Prostate gland (tissue), 2 donors: ENCODE measurements around the gene ZNF177. TPM values are rescaled to one million over a fixed set of nuclear protein-coding genes. Genes with fewer than 3 reads are reported as not detected.

Experiments
- DNase-seq: peaks from one replicate; pipeline ENCODE4 v3.0.0-alpha.2; 2019; ENCODE audit warnings: low spot score
- H3K27ac ChIP-seq, 2 donors: fragments of 200-600 bp; sonication (generic); 2 replicates each; pipeline ENCODE4 v1.5.1; 2017 to 2019
- H3K27me3 ChIP-seq: fragments of 200-600 bp; sonication (generic); replicated peaks from 2 replicates; pipeline ENCODE4 v1.5.1; 2019; ENCODE audit not compliant: insufficient read depth
- H3K36me3 ChIP-seq, 2 donors: fragments of 200-600 bp; sonication (generic); 1 replicate in 1 of 2; 2 replicates in 1 of 2; pipeline versions ENCODE4 v1.5.1 to v1.8.1; 2017 to 2019
- H3K4me1 ChIP-seq: fragments of 200-600 bp; sonication (generic); replicated peaks from 2 replicates; pipeline ENCODE4 v1.5.1; 2019
- H3K4me3 ChIP-seq, 2 donors: fragments of 200-600 bp; sonication (generic); 2 replicates each; pipeline ENCODE4 v1.5.1; 2017 to 2019
- H3K9me3 ChIP-seq: fragments of 200-600 bp; sonication (generic); 2 replicates; pipeline ENCODE4 v1.5.1; 2017
- POLR2A ChIP-seq: fragments of 450-650 bp; IDR thresholded peaks from one replicate; pipeline ENCODE4 v1.6.1; 2016; ENCODE audit warnings: antibody characterized with exemption, mild to moderate bottlenecking
- POLR2AphosphoS5 ChIP-seq: sonication (generic); formaldehyde crosslinking; IDR thresholded peaks from one replicate; pipeline ENCODE4 v1.6.1; 2017; ENCODE audit warnings: antibody characterized with exemption
- WGBS: methylation state at CpG from one replicate; pipeline ENCODE4 v1.1.5; 2018; 5-methylcytosine and 5-hydroxymethylcytosine counted together
- intact Hi-C: fragments of 100-400 bp; cut with DNase I; formaldehyde crosslinking; loops from one replicate; pipeline ENCODE4 v1.14.2; 2022
- total RNA-seq, 2 donors: library from RNA; depleted of rRNA; stranded (reverse); fragments of >200 nt; gene quantifications; one replicate each; pipeline ENCODE4 v1.1.0, GENCODE V29; 2016
- TF ChIP-seq, protein P1 (sequence below), 4 experiments: fragments of 200-600 bp in 2 of 4; fragments of 450-650 bp in 2 of 4; sonication (generic) in 2 of 4; IDR thresholded peaks; 1 replicate in 3 of 4; 2 replicates in 1 of 4; pipeline ENCODE4 v1.5.1; 2016 to 2019; ENCODE audit warnings: antibody characterized with exemption in 4 of 4, mild to moderate bottlenecking in 2 of 4, moderate library complexity in 2 of 4

The ZNF177 gene
- total RNA-seq, 2 donors from 2014 or later, result 7.1 to 8.1 TPM

- H3K4me3 ChIP-seq, result no peak overlapping the region
- H3K27me3 ChIP-seq, result no peaks in the 10 kb centered on the region
- intact Hi-C loops, result no loop called here
- H3K9me3 ChIP-seq, result no peaks in the 10 kb centered on the region
- H3K4me1 ChIP-seq, result no peaks in the 10 kb centered on the region
- H3K27ac ChIP-seq, result no peak overlapping the region
- DNase-seq, result no peak
- WGBS, result 98% methylated on average over 14 of the region's 14 CpGs
- no peak for TF ChIP-seq POLR2AphosphoS5
- TF ChIP-seq, protein P1, sequence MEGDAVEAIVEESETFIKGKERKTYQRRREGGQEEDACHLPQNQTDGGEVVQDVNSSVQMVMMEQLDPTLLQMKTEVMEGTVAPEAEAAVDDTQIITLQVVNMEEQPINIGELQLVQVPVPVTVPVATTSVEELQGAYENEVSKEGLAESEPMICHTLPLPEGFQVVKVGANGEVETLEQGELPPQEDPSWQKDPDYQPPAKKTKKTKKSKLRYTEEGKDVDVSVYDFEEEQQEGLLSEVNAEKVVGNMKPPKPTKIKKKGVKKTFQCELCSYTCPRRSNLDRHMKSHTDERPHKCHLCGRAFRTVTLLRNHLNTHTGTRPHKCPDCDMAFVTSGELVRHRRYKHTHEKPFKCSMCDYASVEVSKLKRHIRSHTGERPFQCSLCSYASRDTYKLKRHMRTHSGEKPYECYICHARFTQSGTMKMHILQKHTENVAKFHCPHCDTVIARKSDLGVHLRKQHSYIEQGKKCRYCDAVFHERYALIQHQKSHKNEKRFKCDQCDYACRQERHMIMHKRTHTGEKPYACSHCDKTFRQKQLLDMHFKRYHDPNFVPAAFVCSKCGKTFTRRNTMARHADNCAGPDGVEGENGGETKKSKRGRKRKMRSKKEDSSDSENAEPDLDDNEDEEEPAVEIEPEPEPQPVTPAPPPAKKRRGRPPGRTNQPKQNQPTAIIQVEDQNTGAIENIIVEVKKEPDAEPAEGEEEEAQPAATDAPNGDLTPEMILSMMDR (IDR thresholded peaks at IDR 0.05), result no peak
- no peak for TF ChIP-seq POLR2A
- peaks cover 26 to 44% of the 10 kb centered on the region in 2 donors for H3K36me3 ChIP-seq
Observed at GRCh38 chr19:9413240-9413954, 50.6 kb downstream of the ZNF177 start.

DNA sequence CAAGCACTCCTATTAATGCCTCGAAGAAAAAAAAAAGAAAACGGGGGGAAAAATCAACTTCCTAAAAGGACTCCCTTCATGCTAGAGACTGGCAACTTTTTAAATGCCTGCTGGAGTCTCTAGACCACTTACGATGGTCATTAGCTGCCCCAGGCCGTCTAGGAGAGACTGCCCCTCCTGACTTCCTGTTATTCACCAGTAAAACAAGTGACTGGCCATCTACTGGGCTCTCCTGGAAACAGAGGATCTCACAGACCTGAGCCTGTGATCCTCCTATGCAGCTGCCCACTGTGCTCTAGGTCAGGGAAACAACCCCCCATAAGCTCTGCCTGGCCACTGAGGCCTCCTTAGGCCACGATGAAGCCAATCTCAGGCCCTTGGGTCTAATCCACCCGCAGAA lies 65.1 kb downstream of the ZNF177 start:
- H3K27ac ChIP-seq, result no peak overlapping the region
- intact Hi-C loops, result no loop called here
- peaks cover 5% of the 10 kb centered on the region in 2 donors for H3K36me3 ChIP-seq
- DNase-seq, result no peak
- H3K4me3 ChIP-seq, result no peak overlapping the region
- H3K4me1 ChIP-seq, result no peaks in the 10 kb centered on the region
- no peaks in the 10 kb centered on the region for H3K9me3 ChIP-seq
- WGBS, result 83% methylated on average over 6 of the region's 6 CpGs
- H3K27me3 ChIP-seq, result no peaks in the 10 kb centered on the region
- TF ChIP-seq POLR2AphosphoS5, result no peak
- TF ChIP-seq, protein P1 (IDR thresholded peaks at IDR 0.05), result no peak
- TF ChIP-seq POLR2A, result no peak

DNA sequence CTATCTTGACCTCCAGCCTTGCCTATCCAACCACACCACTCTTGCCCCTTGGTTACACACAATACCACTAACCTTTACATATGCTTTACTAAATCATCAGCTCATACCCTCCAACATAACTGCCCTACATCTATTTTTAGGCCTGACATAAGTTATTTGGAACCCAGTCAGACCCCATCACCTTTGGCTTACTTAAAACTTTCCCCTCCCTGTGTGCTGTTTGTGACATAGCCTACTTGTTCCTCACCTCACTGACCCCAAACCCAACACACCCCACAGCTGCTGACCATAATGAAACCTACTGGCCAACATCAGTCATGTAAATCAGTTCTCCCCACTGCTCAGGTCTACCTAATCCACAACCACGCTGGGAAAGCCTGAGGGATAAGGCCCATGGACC lies 67.6 kb downstream of the ZNF177 start:
- H3K4me1 ChIP-seq, result peaks cover 3% of the 10 kb centered on the region
- no peak overlapping the region for H3K4me3 ChIP-seq
- intact Hi-C loops, result loop anchor here (10.0 kb wide), 4 partner anchors 104 to 364 kb away; partner anchors contain the start of genes ZNF426 and ZNF559
- no peaks in the 10 kb centered on the region for H3K27me3 ChIP-seq
- H3K27ac ChIP-seq, result no peak overlapping the region
- WGBS, result 100% methylated on average over 1 of the region's 1 CpG
- no peak for DNase-seq
- TF ChIP-seq POLR2A (no peak), POLR2AphosphoS5 (no peak)
- TF ChIP-seq, protein P1 (IDR thresholded peaks at IDR 0.05), result no peak
- peaks cover 5% of the 10 kb centered on the region in 2 donors for H3K36me3 ChIP-seq
- no peaks in the 10 kb centered on the region for H3K9me3 ChIP-seq

DNA sequence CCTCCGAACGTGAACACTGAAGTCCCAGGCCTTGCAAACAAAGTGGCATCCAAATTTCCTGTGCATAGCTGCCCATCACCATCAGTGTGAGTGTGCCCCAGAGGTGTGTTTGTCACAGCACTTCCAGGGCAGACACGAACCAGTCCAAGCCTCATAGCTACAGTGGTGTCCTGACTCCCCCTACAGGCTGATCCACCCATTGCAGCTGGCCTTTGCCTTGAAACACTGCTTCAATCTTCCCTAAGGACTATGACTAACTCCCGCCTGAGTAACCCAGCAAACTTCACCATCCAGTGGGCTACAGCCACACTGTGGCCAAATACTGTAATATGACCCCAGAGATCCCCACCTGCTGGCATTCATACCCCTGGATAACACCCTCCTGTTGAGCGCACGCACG lies 68.7 kb downstream of the ZNF177 start:
- intact Hi-C loops, result loop anchor here (10.0 kb wide), 4 partner anchors 103 to 363 kb away; partner anchors contain the start of genes ZNF426 and ZNF559
- 85% methylated on average over 7 of the region's 7 CpGs for WGBS
- DNase-seq, result no peak
- Histone ChIP-seq H3K4me1 (peaks cover 3% of the 10 kb centered on the region), H3K27me3 (no peaks in the 10 kb centered on the region), H3K36me3 (peaks cover 0 to 5% of the 10 kb centered on the region in 2 donors), H3K4me3 (no peak overlapping the region), H3K27ac (no peak overlapping the region), H3K9me3 (no peaks in the 10 kb centered on the region)
- TF ChIP-seq, protein P1 (IDR thresholded peaks at IDR 0.05), result no peak
- no peak for TF ChIP-seq POLR2A

Other genes starting within 250 kb of the ZNF177 start
- not detected for gene OR7G1, start 247.2 kb upstream of the ZNF177 start, total RNA-seq
- gene OR7G3, start 236.1 kb upstream of the ZNF177 start, total RNA-seq, result not detected
- gene ZNF317, start 222.6 kb upstream of the ZNF177 start, total RNA-seq, result 10 to 100 TPM; 18.3 to 22.9 TPM
- under 1 TPM in 1 of 2 donors, not detected in 1; 0.17 TPM for gene OR7D2, start 184.0 kb upstream of the ZNF177 start, total RNA-seq
- gene OR7D4, start 143.4 kb upstream of the ZNF177 start, total RNA-seq, result not detected
- gene OR7E24, start 112.1 kb upstream of the ZNF177 start, total RNA-seq, result not detected
- 10 to 100 TPM in 1 of 2 donors, 1 to 10 TPM in 1; 9.6 to 19.4 TPM for gene ZNF699, start 53.2 kb upstream of the ZNF177 start, total RNA-seq
- gene ZNF559, start 38.8 kb upstream of the ZNF177 start, total RNA-seq, result 10 to 100 TPM; 19.4 to 30.3 TPM
- 10 to 100 TPM; 20.4 to 22.9 TPM for gene ZNF266, start 72.6 kb downstream of the ZNF177 start, total RNA-seq
- gene ZNF560, start 135.6 kb downstream of the ZNF177 start, total RNA-seq, result 1 to 10 TPM in 1 of 2 donors, not detected in 1; 5.9 TPM
- 10 to 100 TPM; 14.6 to 17.9 TPM for gene ZNF426, start 175.6 kb downstream of the ZNF177 start, total RNA-seq
- 10 to 100 TPM; 31.6 to 31.7 TPM for gene ZNF121, start 221.5 kb downstream of the ZNF177 start, total RNA-seq